ENCODE measurements around the gene DDX6. TPM values are rescaled to one million over a fixed set of nuclear protein-coding genes. Genes with fewer than 3 reads are reported as not detected.
A peak's percentile ranks its signal among the peaks of the same experiment; 100 is the strongest.

Gene DDX6
- total and polyA plus RNA-seq, 9 of the 15 experiments (the other 6 are each of a cell fraction or from before 2014, with no cell fraction given), result 10.0 to 102 (median 58.2) TPM

DNA sequence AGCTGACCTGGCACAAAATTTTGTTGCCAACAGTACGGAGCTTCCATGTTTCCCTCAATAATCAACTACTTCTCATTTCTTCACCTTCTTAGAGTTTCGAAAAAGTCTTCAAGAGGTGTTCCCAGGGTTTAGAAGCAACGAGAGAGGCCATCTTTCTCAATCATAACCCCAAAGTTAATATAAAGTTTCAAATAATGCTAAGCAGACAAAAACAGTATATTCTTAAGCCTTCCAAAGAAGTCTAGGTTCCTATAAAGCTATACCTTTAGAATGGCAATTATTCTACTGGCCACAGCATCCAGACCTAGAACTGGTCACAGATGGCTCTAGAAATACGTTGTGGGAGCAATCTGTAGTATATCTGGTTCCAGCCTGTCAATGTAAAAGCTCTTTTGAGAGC lies 16.9 kb downstream of the DDX6 start:
- 94% methylated on average over 4 of the region's 4 CpGs for WGBS (ENCODE audit: insufficient coverage, low coverage, missing lambda C conversion rate)
- ATAC-seq (no peak), FAIRE-seq (no peak), DNase-seq (ENCODE audit: extremely low read depth in 1 of 4, low spot score in 3 of 4) (no peak)
- Histone ChIP-seq H3K9me3 (replicated peaks; ENCODE audit: control insufficient read depth, insufficient read depth, low read depth, low read length) (no peaks in the 10 kb centered on the region), H3K27me3 (ENCODE audit: control insufficient read depth in 2 of 2, insufficient read depth in 2 of 2, low read length in 2 of 2) (no peaks in the 10 kb centered on the region), H4K20me1 (replicated peaks; ENCODE audit: control insufficient read depth, insufficient read depth, low read length) (no peaks in the 10 kb centered on the region), H3K4me1 (replicated peaks in 1 of 2; ENCODE audit: control insufficient read depth in 2 of 2, insufficient read depth in 2 of 2, low read length in 2 of 2) (no peaks in the 10 kb centered on the region), H2AFZ (ENCODE audit: low read depth, low read length) (no peak overlapping the region), H3K4me3 (no peak overlapping the region), H3K9me1 (ENCODE audit: control insufficient read depth, insufficient read depth, low read length) (no peaks in the 10 kb centered on the region), H3K27ac (ENCODE audit: extremely low read depth, low read depth, low read length) (no peak overlapping the region), H3K4me2 (ENCODE audit: insufficient read depth, low read length) (no peak overlapping the region), H3K79me2 (ENCODE audit: control insufficient read depth, insufficient read depth, low read length) (peaks cover 96% of the 10 kb centered on the region), H3K9ac (ENCODE audit: insufficient read depth in 1 of 2, low read depth in 2 of 2, low read length in 2 of 2) (no peak overlapping the region), H3K36me3 (ENCODE audit: control insufficient read depth, insufficient read depth, low read length) (peaks cover 92% of the 10 kb centered on the region)
- intact Hi-C loops (cut with micrococcal nuclease), result no loop called here
- in situ Hi-C loops (cut with MboI), result no loop called here
- TF ChIP-seq ZNF316 (IDR thresholded peaks at IDR 0.05), result peak; percentile 54
- peak; percentile 54; the same call in 1 of the 2 replicates for TF ChIP-seq C11orf30 (IDR thresholded peaks at IDR 0.05; ENCODE audit: low read depth)
- no peak for TF ChIP-seq DNMT1 (IDR thresholded peaks at IDR 0.05)
- no peak for TF ChIP-seq RAD21 (CRISPR knock-in tag; conservative IDR thresholded peaks at IDR 0.05 in 1 of 2, IDR thresholded peaks at IDR 0.05 in 1 of 2)
- ChIA-PET POLR2A (interaction anchor here (0.7 to 2.2 kb wide), 2 partner anchors 14 to 16 kb away, joined by 3 to 8 read pairs; no protein-coding TSS in a partner anchor), CTCF (ENCODE audit: low intra/inter-chr PET ratio) (no interaction called here)
- no TSS peak for BruUV-seq (replicated peaks)

DNA sequence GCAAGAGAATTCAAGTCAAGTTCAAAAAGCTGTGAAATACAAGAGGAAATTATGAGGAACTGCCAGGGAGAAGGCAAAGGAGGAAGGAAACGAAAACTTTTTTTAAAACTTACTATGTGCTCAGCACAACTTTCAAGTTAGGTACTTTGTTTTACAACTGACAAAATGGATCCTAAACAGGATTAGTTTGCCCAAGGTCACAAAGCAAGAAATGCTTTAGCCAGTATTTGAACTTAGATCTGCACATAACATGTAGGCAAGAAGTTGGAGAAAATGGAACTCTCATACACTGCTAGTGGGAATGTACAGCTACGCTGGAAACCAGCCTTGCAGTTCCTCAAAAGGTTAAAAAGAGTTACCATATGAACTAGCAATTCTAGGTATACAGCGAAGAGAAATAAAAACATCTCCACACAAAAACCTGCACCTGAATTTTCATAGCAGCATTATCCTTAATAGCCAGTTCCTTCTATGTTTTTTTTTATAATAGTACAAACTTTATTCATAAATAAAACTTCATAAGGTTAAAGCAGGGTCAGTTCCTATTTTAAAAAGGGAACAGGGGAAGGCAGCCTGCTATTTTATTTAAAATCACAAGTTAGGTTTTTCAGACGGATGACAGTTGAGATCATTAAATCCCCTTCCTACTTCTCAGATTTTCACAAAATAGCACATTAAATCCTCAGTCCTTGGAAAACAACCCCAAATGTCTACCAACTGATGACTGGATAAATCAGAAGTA lies 19.2 kb downstream of the DDX6 start:
- 86% methylated on average over 4 of the region's 4 CpGs for WGBS (ENCODE audit: insufficient coverage, low coverage, missing lambda C conversion rate)
- in situ Hi-C loops (cut with MboI), result no loop called here
- Histone ChIP-seq H2AFZ (ENCODE audit: low read depth, low read length) (no peak overlapping the region), H3K4me2 (ENCODE audit: insufficient read depth, low read length) (no peak overlapping the region), H3K27me3 (ENCODE audit: control insufficient read depth in 2 of 2, insufficient read depth in 2 of 2, low read length in 2 of 2) (no peaks in the 10 kb centered on the region), H3K9me3 (replicated peaks; ENCODE audit: control insufficient read depth, insufficient read depth, low read depth, low read length) (0 out of 2 replicates have a peak, but pooled peaks cover 2% of the 10 kb centered on the region), H3K9me1 (ENCODE audit: control insufficient read depth, insufficient read depth, low read length) (no peaks in the 10 kb centered on the region), H3K4me3 (no peak overlapping the region), H4K20me1 (replicated peaks; ENCODE audit: control insufficient read depth, insufficient read depth, low read length) (no peaks in the 10 kb centered on the region), H3K9ac (ENCODE audit: insufficient read depth in 1 of 2, low read depth in 2 of 2, low read length in 2 of 2) (no peak overlapping the region), H3K27ac (ENCODE audit: extremely low read depth, low read depth, low read length) (no peak overlapping the region), H3K4me1 (replicated peaks in 1 of 2; ENCODE audit: control insufficient read depth in 2 of 2, insufficient read depth in 2 of 2, low read length in 2 of 2) (0 out of 5 replicates have a peak, but pooled peaks cover 0 to 4% of the 10 kb centered on the region in 2 experiments), H3K36me3 (ENCODE audit: control insufficient read depth, insufficient read depth, low read length) (peaks cover 92% of the 10 kb centered on the region), H3K79me2 (ENCODE audit: control insufficient read depth, insufficient read depth, low read length) (peaks cover 95% of the 10 kb centered on the region)
- DNase-seq (ENCODE audit: extremely low read depth in 1 of 4, low spot score in 3 of 4) (no peak), ATAC-seq (no peak), FAIRE-seq (peak; percentile 29)
- POLR2A ChIA-PET, result interaction anchor here (0.8 to 2.2 kb wide), 4 partner anchors 11 to 145 kb away, joined by 3 to 9 read pairs (median 8); partner anchors contain the start of gene DDX6
- CTCF ChIA-PET (ENCODE audit: low intra/inter-chr PET ratio), result no interaction called here
- intact Hi-C loops (cut with micrococcal nuclease), result no loop called here
- TF ChIP-seq, protein P1, sequence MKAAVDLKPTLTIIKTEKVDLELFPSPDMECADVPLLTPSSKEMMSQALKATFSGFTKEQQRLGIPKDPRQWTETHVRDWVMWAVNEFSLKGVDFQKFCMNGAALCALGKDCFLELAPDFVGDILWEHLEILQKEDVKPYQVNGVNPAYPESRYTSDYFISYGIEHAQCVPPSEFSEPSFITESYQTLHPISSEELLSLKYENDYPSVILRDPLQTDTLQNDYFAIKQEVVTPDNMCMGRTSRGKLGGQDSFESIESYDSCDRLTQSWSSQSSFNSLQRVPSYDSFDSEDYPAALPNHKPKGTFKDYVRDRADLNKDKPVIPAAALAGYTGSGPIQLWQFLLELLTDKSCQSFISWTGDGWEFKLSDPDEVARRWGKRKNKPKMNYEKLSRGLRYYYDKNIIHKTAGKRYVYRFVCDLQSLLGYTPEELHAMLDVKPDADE (conservative IDR thresholded peaks at IDR 0.05; ENCODE audit: control insufficient read depth, low read depth, low read length), result no peak
- TF ChIP-seq WHSC1 (IDR thresholded peaks at IDR 0.05; ENCODE audit: low read length) (no peak), KHSRP (IDR thresholded peaks at IDR 0.05) (no peak), PHTF2 (CRISPR knock-in tag; IDR thresholded peaks at IDR 0.05) (no peak), NR1H2 (CRISPR knock-in tag; IDR thresholded peaks at IDR 0.05) (no peak), EWSR1 (IDR thresholded peaks at IDR 0.05; ENCODE audit: borderline replicate concordance, low read depth, partially characterized antibody) (no peak)
- TF ChIP-seq, protein P2, sequence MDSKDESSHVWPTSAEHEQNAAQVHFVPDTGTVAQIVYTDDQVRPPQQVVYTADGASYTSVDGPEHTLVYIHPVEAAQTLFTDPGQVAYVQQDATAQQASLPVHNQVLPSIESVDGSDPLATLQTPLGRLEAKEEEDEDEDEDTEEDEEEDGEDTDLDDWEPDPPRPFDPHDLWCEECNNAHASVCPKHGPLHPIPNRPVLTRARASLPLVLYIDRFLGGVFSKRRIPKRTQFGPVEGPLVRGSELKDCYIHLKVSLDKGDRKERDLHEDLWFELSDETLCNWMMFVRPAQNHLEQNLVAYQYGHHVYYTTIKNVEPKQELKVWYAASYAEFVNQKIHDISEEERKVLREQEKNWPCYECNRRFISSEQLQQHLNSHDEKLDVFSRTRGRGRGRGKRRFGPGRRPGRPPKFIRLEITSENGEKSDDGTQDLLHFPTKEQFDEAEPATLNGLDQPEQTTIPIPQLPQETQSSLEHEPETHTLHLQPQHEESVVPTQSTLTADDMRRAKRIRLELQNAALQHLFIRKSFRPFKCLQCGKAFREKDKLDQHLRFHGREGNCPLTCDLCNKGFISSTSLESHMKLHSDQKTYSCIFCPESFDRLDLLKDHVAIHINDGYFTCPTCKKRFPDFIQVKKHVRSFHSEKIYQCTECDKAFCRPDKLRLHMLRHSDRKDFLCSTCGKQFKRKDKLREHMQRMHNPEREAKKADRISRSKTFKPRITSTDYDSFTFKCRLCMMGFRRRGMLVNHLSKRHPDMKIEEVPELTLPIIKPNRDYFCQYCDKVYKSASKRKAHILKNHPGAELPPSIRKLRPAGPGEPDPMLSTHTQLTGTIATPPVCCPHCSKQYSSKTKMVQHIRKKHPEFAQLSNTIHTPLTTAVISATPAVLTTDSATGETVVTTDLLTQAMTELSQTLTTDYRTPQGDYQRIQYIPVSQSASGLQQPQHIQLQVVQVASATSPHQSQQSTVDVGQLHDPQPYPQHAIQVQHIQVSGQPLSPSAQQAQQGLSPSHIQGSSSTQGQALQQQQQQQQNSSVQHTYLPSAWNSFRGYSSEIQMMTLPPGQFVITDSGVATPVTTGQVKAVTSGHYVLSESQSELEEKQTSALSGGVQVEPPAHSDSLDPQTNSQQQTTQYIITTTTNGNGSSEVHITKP (IDR thresholded peaks at IDR 0.05; ENCODE audit: partially characterized antibody), result no peak
- BruUV-seq (replicated peaks), result no TSS peak

Measured in K562 (cell line).